ENCODE measurements around the gene TMEM107. TPM values are rescaled to one million over a fixed set of nuclear protein-coding genes. Genes with fewer than 3 reads are reported as not detected.

Gene TMEM107
- total RNA-seq, 4 donors from 2014 or later, result 0.77 to 42.6 (median 25.1) TPM

- H3K4me1 ChIP-seq, result peaks cover 3 to 15% of the 10 kb centered on the region in 2 donors
- intact Hi-C loops (cut with DNase I; ENCODE audit: low total_unique reads), result no loop called here
- H3K4me3 ChIP-seq, result peak overlapping the region; percentile 89 to 93
- no peaks in the 10 kb centered on the region for H3K27me3 ChIP-seq
- peak in 2 of 4 experiments; percentile 20 to 45 for TF ChIP-seq CTCF (IDR thresholded peaks at IDR 0.05)
- TF ChIP-seq POLR2A (IDR thresholded peaks at IDR 0.05), result peak; percentile 99 to 100
- H3K36me3 ChIP-seq, result no peaks in the 10 kb centered on the region
- peak overlapping the region; percentile 100 for H3K27ac ChIP-seq
- peak; percentile 100 for DNase-seq
- H3K9me3 ChIP-seq, result no peaks in the 10 kb centered on the region
These were observed 19.8 kb downstream of the TMEM107 start for GRCh38 chr17:8156246-8156992.

- intact Hi-C loops (cut with DNase I; ENCODE audit: low total_unique reads), result no loop called here
- H3K36me3 ChIP-seq, result no peaks in the 10 kb centered on the region
- no peak for DNase-seq
- H3K4me1 ChIP-seq, result peaks cover 3 to 10% of the 10 kb centered on the region in 2 donors
- H3K9me3 ChIP-seq, result no peaks in the 10 kb centered on the region
- peak overlapping the region; percentile 89 to 93 for H3K4me3 ChIP-seq
- H3K27ac ChIP-seq, result peak overlapping the region; percentile 100
- no peak for TF ChIP-seq POLR2A (IDR thresholded peaks at IDR 0.05)
- no peak for TF ChIP-seq CTCF (IDR thresholded peaks at IDR 0.05)
- no peaks in the 10 kb centered on the region for H3K27me3 ChIP-seq
These were observed 20.3 kb downstream of the TMEM107 start for GRCh38 chr17:8155996-8156245.

- H3K36me3 ChIP-seq, result no peaks in the 10 kb centered on the region
- H3K4me1 ChIP-seq, result peaks cover 4 to 12% of the 10 kb centered on the region in 2 donors
- peak overlapping the region; percentile 100 for H3K27ac ChIP-seq
- H3K4me3 ChIP-seq, result peak overlapping the region; percentile 89 to 93
- peak in 1 of 2 donors; percentile 39 for DNase-seq
- TF ChIP-seq POLR2A (IDR thresholded peaks at IDR 0.05), result no peak
- TF ChIP-seq CTCF (IDR thresholded peaks at IDR 0.05), result no peak
- H3K9me3 ChIP-seq, result no peaks in the 10 kb centered on the region
- intact Hi-C loops (cut with DNase I; ENCODE audit: low total_unique reads), result no loop called here
- H3K27me3 ChIP-seq, result no peaks in the 10 kb centered on the region
These were observed 20.8 kb downstream of the TMEM107 start for GRCh38 chr17:8155231-8155995.

GRCh38 chr17:8154608-8155155, 21.5 kb downstream of the TMEM107 start:
- peak overlapping the region; percentile 100 for H3K27ac ChIP-seq
- no peak for DNase-seq
- H3K4me3 ChIP-seq, result peak overlapping the region; percentile 89 to 93
- no peak for TF ChIP-seq CTCF (IDR thresholded peaks at IDR 0.05)
- TF ChIP-seq POLR2A (IDR thresholded peaks at IDR 0.05), result no peak
- peaks cover 7 to 19% of the 10 kb centered on the region in 2 donors for H3K4me1 ChIP-seq
- H3K27me3 ChIP-seq, result no peaks in the 10 kb centered on the region
- no peaks in the 10 kb centered on the region for H3K9me3 ChIP-seq
- intact Hi-C loops (cut with DNase I; ENCODE audit: low total_unique reads), result no loop called here
- no peaks in the 10 kb centered on the region for H3K36me3 ChIP-seq
